ENCODE data around the gene MS4A6E. TPM values are rescaled to one million over a fixed set of nuclear protein-coding genes. Genes with fewer than 3 reads are reported as not detected.
A peak's percentile ranks its signal among the peaks of the same experiment; 100 is the strongest.

Gene MS4A6E
- total RNA-seq, 4 donors from 2014 or later: not detected

GRCh38 chr11:60305906-60306619 lies 21.0 kb upstream of the MS4A6E start:
- no peak for ATAC-seq
- no peaks in the 10 kb centered on the region for H3K4me1 ChIP-seq
- DNase-seq: no peak
- no peak overlapping the region for H3K27ac ChIP-seq
- H3K36me3 ChIP-seq: no peaks in the 10 kb centered on the region
- in situ Hi-C loops (cut with MboI; ENCODE audit: low sequenced_read_pairs in 4 of 4) (no loop called here), intact Hi-C loops (cut with DNase I; ENCODE audit: low total_unique reads) (no loop called here)
- TF ChIP-seq POLR2A (IDR thresholded peaks at IDR 0.05) (no peak), CTCF (IDR thresholded peaks at IDR 0.05 in 4 of 5, conservative IDR thresholded peaks at IDR 0.05 in 1 of 5) (no peak)
- H3K9me3 ChIP-seq: no peaks in the 10 kb centered on the region
- no peaks in the 10 kb centered on the region for H3K27me3 ChIP-seq
- no peak overlapping the region for H3K4me3 ChIP-seq

- no peak for TF ChIP-seq POLR2A (IDR thresholded peaks at IDR 0.05)
- TF ChIP-seq CTCF (IDR thresholded peaks at IDR 0.05 in 4 of 5, conservative IDR thresholded peaks at IDR 0.05 in 1 of 5): no peak
- Histone ChIP-seq H3K9me3 (no peaks in the 10 kb centered on the region), H3K4me3 (no peak overlapping the region), H3K36me3 (no peaks in the 10 kb centered on the region), H3K27me3 (no peaks in the 10 kb centered on the region), H3K4me1 (no peaks in the 10 kb centered on the region), H3K27ac (no peak overlapping the region)
- intact Hi-C loops (cut with DNase I; ENCODE audit: low total_unique reads): no loop called here
- DNase-seq (no peak), ATAC-seq (no peak)
- in situ Hi-C loops (cut with MboI; ENCODE audit: low sequenced_read_pairs in 4 of 4): no loop called here
These were observed 19.4 kb upstream of the MS4A6E start for GRCh38 chr11:60307507-60308195.

- Histone ChIP-seq H3K27ac (no peak overlapping the region), H3K36me3 (no peaks in the 10 kb centered on the region), H3K4me1 (no peaks in the 10 kb centered on the region), H3K9me3 (no peaks in the 10 kb centered on the region), H3K27me3 (no peaks in the 10 kb centered on the region), H3K4me3 (no peak overlapping the region)
- intact Hi-C loops (cut with DNase I; ENCODE audit: low total_unique reads) (no loop called here), in situ Hi-C loops (cut with MboI; ENCODE audit: low sequenced_read_pairs in 4 of 4) (no loop called here)
- ATAC-seq: peak in 1 of 2 donors; percentile 36
- no peak for TF ChIP-seq CTCF (IDR thresholded peaks at IDR 0.05 in 4 of 5, conservative IDR thresholded peaks at IDR 0.05 in 1 of 5)
- TF ChIP-seq POLR2A (IDR thresholded peaks at IDR 0.05): no peak
- peak in 1 of 2 donors; percentile 31 for DNase-seq
These were observed 16.6 kb upstream of the MS4A6E start for GRCh38 chr11:60310407-60310998.

- Histone ChIP-seq H3K36me3 (no peaks in the 10 kb centered on the region), H3K4me3 (no peak overlapping the region), H3K9me3 (no peaks in the 10 kb centered on the region), H3K27ac (no peak overlapping the region), H3K4me1 (no peaks in the 10 kb centered on the region), H3K27me3 (no peaks in the 10 kb centered on the region)
- DNase-seq (no peak), ATAC-seq (no peak)
- intact Hi-C loops (cut with DNase I; ENCODE audit: low total_unique reads) (no loop called here), in situ Hi-C loops (cut with MboI; ENCODE audit: low sequenced_read_pairs in 4 of 4) (no loop called here)
- no peak for TF ChIP-seq CTCF (IDR thresholded peaks at IDR 0.05 in 4 of 5, conservative IDR thresholded peaks at IDR 0.05 in 1 of 5)
- TF ChIP-seq POLR2A (IDR thresholded peaks at IDR 0.05): no peak
These were observed 12.3 kb upstream of the MS4A6E start for GRCh38 chr11:60314635-60315321.

Data from gastrocnemius medialis (tissue), 4 donors.